Peyer's patch (tissue), 4 donors: Measurements from ENCODE around the gene CCKAR. TPM values are rescaled to one million over a fixed set of nuclear protein-coding genes. Genes with fewer than 3 reads are reported as not detected.

Experiments
- DNase-seq, 3 donors: peaks; one replicate each; pipeline ENCODE4 v3.0.0-alpha.2; 2017 to 2019
- H3K27ac ChIP-seq, 4 donors: fragments of 200-600 bp; sonication (generic); one replicate each; pipeline ENCODE4 v1.5.1; 2016 to 2019
- H3K27me3 ChIP-seq, 2 donors: fragments of 200-600 bp; sonication (generic); one replicate each; pipeline ENCODE4 v1.5.1; 2019
- H3K36me3 ChIP-seq, 3 donors: fragments of 200-600 bp; sonication (generic); one replicate each; pipeline ENCODE4 v1.5.1; 2016 to 2019
- H3K4me1 ChIP-seq, 4 donors: fragments of 200-600 bp; sonication (generic); one replicate each; pipeline ENCODE4 v1.5.1; 2016 to 2019
- H3K4me3 ChIP-seq, 4 donors: fragments of 200-600 bp; sonication (generic); 1 replicate in 3 of 4; 2 replicates in 1 of 4; pipeline ENCODE4 v1.5.1; 2016 to 2019; ENCODE audit warnings: mild to moderate bottlenecking in 1 of 4
- H3K9me3 ChIP-seq, 4 donors: fragments of 200-600 bp; sonication (generic); one replicate each; pipeline ENCODE4 v1.5.1; 2016 to 2019; ENCODE audit warnings: mild to moderate bottlenecking in 1 of 4
- POLR2A ChIP-seq, 2 donors: fragments of 450-650 bp; IDR thresholded peaks; one replicate each; pipeline ENCODE4 v1.5.1; 2017; ENCODE audit warnings: antibody characterized with exemption in 2 of 2, mild to moderate bottlenecking in 2 of 2, moderate library complexity in 2 of 2
- total RNA-seq, 4 donors: library from RNA; depleted of rRNA; stranded (reverse); fragments of >200 nt; gene quantifications; one replicate each; pipeline ENCODE4 v1.1.0, GENCODE V29; 2016
- TF ChIP-seq, protein P1 (sequence below), 6 experiments: fragments of 450-650 bp in 4 of 6; fragments of 200-600 bp in 2 of 6; sonication (generic) in 1 of 6; IDR thresholded peaks; one replicate each; pipeline ENCODE4 v1.5.1; 2017 to 2019; ENCODE audit warnings: antibody characterized with exemption in 6 of 6, mild to moderate bottlenecking in 3 of 6, moderate library complexity in 1 of 6

Gene CCKAR
- total RNA-seq, 4 donors from 2014 or later: not detected

DNA sequence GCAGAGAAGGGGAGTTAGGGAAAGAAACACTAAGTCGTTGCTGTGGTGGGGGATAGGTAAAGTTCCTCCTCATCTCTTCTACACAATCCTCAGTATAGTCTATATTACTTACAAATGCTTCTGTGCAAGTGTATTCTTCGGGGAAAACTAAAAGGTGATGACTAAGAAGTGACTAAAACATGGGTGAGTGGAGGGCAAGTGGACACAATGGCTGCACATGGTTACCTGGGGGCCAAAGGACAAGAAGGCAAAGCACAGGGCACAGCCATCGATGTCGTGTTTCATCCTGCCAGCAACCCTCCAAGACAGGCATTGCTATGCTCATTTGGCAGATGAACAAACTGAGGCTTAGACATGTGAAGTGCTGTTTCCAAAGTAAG, 35.5 kb upstream of the CCKAR start:
- Histone ChIP-seq H3K27me3 (no peaks in the 10 kb centered on the region), H3K27ac (no peak overlapping the region), H3K4me1 (no peaks in the 10 kb centered on the region), H3K4me3 (no peak overlapping the region), H3K9me3 (peaks cover 0 to 5% (median 0%) of the 10 kb centered on the region in 4 donors), H3K36me3 (no peaks in the 10 kb centered on the region)
- DNase-seq: no peak
- TF ChIP-seq, protein P1, sequence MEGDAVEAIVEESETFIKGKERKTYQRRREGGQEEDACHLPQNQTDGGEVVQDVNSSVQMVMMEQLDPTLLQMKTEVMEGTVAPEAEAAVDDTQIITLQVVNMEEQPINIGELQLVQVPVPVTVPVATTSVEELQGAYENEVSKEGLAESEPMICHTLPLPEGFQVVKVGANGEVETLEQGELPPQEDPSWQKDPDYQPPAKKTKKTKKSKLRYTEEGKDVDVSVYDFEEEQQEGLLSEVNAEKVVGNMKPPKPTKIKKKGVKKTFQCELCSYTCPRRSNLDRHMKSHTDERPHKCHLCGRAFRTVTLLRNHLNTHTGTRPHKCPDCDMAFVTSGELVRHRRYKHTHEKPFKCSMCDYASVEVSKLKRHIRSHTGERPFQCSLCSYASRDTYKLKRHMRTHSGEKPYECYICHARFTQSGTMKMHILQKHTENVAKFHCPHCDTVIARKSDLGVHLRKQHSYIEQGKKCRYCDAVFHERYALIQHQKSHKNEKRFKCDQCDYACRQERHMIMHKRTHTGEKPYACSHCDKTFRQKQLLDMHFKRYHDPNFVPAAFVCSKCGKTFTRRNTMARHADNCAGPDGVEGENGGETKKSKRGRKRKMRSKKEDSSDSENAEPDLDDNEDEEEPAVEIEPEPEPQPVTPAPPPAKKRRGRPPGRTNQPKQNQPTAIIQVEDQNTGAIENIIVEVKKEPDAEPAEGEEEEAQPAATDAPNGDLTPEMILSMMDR (IDR thresholded peaks at IDR 0.05): no peak
- no peak for TF ChIP-seq POLR2A (IDR thresholded peaks at IDR 0.05)

DNA sequence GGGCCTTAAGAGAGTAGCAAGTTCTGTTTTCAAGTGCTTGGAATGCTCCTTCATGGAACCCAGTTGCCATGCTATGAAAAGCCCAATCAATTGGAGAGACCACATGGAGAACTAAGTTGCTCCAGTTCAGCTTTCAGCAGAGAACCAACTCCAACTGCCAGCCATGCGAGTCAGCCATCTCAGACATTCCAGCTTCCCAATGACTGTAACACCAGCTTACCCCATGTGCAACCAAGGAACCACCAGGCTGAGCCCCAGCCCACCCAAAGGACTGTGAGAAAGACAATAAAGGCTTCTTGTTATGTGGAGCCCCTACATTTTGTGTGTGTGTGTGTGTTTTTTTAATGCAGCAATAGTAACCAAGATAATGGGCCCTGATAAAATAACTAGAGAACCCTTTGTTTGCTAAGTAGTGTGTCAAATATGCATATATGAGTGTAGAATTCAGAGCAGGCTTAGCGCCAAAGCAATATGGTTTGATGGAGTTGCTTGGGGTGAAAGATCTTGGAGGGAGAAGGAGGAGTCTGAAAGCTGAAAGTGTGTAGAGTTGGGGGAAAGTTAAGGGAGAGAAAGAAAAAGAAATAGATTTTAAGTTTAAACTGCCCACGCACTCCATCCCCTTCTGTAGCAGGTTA, 35.0 kb upstream of the CCKAR start:
- H3K27me3 ChIP-seq: no peaks in the 10 kb centered on the region
- no peaks in the 10 kb centered on the region for H3K36me3 ChIP-seq
- H3K9me3 ChIP-seq: no peaks in the 10 kb centered on the region
- H3K4me3 ChIP-seq: no peak overlapping the region
- no peak overlapping the region for H3K27ac ChIP-seq
- no peak for TF ChIP-seq POLR2A (IDR thresholded peaks at IDR 0.05)
- DNase-seq: no peak
- no peaks in the 10 kb centered on the region for H3K4me1 ChIP-seq

DNA sequence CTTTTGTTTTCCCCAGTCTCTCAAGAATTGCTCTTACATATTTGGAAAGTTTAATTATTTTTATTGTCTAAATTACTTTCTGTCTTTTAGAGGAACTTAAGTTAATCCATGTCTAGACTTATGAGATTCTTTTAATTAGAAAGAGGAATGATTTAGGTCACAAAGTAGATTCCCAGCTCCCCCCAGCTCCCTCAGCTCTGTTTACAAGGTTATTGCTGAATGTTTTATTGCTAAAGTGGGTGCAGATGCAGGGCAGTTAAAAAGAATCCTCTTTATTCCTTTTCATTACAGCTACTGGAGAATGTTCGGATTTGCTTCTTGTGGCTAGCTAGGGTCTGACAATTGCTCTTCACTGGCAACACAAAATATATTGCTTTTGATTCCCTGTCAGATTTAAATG, 33.7 kb upstream of the CCKAR start:
- no peaks in the 10 kb centered on the region for H3K4me1 ChIP-seq
- DNase-seq: no peak
- H3K9me3 ChIP-seq: no peaks in the 10 kb centered on the region
- no peak overlapping the region for H3K27ac ChIP-seq
- H3K27me3 ChIP-seq: no peaks in the 10 kb centered on the region
- H3K4me3 ChIP-seq: no peak overlapping the region
- TF ChIP-seq, protein P1 (IDR thresholded peaks at IDR 0.05): no peak
- no peak for TF ChIP-seq POLR2A (IDR thresholded peaks at IDR 0.05)
- H3K36me3 ChIP-seq: no peaks in the 10 kb centered on the region

DNA sequence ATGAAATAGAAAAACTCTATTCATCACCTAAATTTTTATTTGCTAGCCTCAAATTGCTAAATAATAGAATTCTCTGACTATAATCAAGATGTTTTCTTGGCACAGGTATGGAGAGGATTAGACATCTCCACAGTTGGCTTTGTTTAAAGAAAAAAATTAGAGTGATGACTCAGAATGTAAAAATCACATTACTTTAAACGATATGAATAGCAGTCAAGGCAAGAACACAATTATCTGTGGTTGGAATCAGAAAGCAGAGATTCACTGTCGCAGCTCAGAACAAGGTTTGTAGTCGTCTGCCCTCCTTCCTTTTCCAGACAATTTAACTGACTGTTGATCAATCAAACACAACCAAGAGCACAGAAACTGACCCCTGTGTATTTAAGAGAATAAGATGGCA, 32.2 kb upstream of the CCKAR start:
- no peak overlapping the region for H3K27ac ChIP-seq
- H3K36me3 ChIP-seq: no peaks in the 10 kb centered on the region
- H3K9me3 ChIP-seq: no peaks in the 10 kb centered on the region
- no peak for DNase-seq
- TF ChIP-seq POLR2A (IDR thresholded peaks at IDR 0.05): no peak
- TF ChIP-seq, protein P1 (IDR thresholded peaks at IDR 0.05): no peak
- no peaks in the 10 kb centered on the region for H3K27me3 ChIP-seq
- no peaks in the 10 kb centered on the region for H3K4me1 ChIP-seq
- no peak overlapping the region for H3K4me3 ChIP-seq

DNA sequence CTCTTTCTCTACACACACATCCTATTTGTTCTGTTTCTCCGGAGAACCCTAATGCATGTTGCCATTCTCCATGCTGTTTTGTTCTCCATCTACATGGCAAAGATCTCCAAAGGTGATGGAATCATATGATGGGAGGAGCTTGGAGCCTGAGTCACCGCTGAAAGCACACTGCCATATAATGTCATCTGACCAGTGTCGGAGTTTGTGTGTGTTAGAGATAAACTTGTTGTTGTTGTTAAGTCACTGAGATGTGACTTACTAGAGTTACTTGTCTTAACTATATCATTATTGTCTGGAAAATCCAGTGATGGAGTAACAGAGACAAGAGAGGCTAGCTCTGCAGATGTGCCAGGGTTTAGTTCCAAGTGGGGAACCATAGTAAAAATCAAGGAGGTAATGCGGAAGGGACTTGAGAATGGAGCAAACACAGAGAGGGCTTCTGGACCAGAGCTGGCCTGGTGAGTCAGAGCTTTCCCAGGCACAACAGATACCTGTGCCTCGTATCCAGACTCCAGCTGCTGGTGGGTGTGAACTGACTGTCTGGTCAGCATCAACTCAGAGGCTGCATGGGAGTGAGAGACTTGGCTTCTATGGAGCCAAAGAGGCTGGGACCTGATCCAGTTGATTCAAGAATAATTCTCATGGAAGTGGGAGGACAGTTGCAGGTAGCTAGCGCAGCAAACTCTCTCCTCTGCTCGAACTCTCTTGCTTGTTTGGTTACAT, 30.6 kb upstream of the CCKAR start:
- no peak overlapping the region for H3K4me3 ChIP-seq
- H3K27me3 ChIP-seq: no peaks in the 10 kb centered on the region
- H3K4me1 ChIP-seq: no peaks in the 10 kb centered on the region
- no peak for TF ChIP-seq POLR2A (IDR thresholded peaks at IDR 0.05)
- TF ChIP-seq, protein P1 (IDR thresholded peaks at IDR 0.05): no peak
- H3K36me3 ChIP-seq: no peaks in the 10 kb centered on the region
- H3K9me3 ChIP-seq: no peaks in the 10 kb centered on the region
- no peak overlapping the region for H3K27ac ChIP-seq
- no peak for DNase-seq

DNA sequence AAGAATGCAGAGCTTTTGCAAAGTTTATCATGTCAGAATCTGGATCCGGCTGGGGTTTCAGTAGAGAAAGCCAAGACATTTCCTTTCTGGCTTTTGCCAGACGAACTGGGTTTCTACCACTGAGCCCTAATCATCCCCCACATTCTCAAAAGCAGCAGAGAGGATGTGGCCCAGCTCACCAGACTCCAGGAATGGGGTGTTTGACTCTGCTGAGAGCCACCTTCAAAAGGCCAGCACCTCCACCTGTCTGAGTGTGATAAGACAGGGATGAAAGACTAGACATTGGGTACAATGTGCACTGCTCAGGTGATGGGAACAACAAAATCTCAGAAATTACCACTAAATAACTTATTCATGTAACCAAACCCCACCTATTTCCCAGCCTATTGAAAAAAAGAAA, 25.7 kb upstream of the CCKAR start:
- H3K27ac ChIP-seq: no peak overlapping the region
- H3K4me3 ChIP-seq: no peak overlapping the region
- H3K27me3 ChIP-seq: no peaks in the 10 kb centered on the region
- no peak for DNase-seq
- no peaks in the 10 kb centered on the region for H3K9me3 ChIP-seq
- H3K4me1 ChIP-seq: no peaks in the 10 kb centered on the region
- TF ChIP-seq, protein P1 (IDR thresholded peaks at IDR 0.05): no peak
- no peak for TF ChIP-seq POLR2A (IDR thresholded peaks at IDR 0.05)
- no peaks in the 10 kb centered on the region for H3K36me3 ChIP-seq
